H1 (cell line): ENCODE measurements around the gene ABCF2. TPM values are rescaled to one million over a fixed set of nuclear protein-coding genes. Genes with fewer than 3 reads are reported as not detected.

ENCODE experiments used
- CTCF ChIA-PET: fragments of 300-600 bp; sonication (Branson Sonifier 250); formaldehyde crosslinking; loops from one replicate; lab custom pipeline; 2021; ENCODE audit not compliant: partially characterized antibody; lab: Charles Lee
- POLR2A ChIA-PET: fragments of 300-600 bp; sonication (Branson Sonifier 250); formaldehyde crosslinking; loops from one replicate; lab custom pipeline; 2021; ENCODE audit warnings: inconsistent platforms; ENCODE audit not compliant: partially characterized antibody; lab: Charles Lee
- DNase-seq, 2 experiments: peaks; one replicate each; pipeline versions ENCODE4 v3.0.0 to v3.0.0-alpha.2; 2010 to 2022; ENCODE audit warnings: low spot score in 2 of 2, low read depth in 1 of 2, mixed read lengths in 1 of 2
- FAIRE-seq: peaks from 2 replicates; lab custom pipeline; 2011; peaks lifted over from hg19 to GRCh38; lab: Jason Lieb, UNC
- H2AFZ ChIP-seq: 2 replicates; pipeline ENCODE4 v1.8.1; 2012; ENCODE audit warnings: low read length, inconsistent platforms
- H2AK5ac ChIP-seq: 2 replicates; pipeline ENCODE4 v1.6.1; 2013; ENCODE audit warnings: low read depth, low read length
- H2BK120ac ChIP-seq: replicated peaks from 2 replicates; pipeline ENCODE3; 2013; ENCODE audit warnings: low read depth, low read length, inconsistent platforms
- H2BK12ac ChIP-seq: 2 replicates; pipeline ENCODE4 v1.6.1; 2013; ENCODE audit warnings: low read depth, low read length
- H2BK15ac ChIP-seq: 2 replicates; pipeline ENCODE4 v1.6.1; 2013; ENCODE audit warnings: low read length
- H2BK20ac ChIP-seq: 2 replicates; pipeline ENCODE4 v1.6.1; 2013; ENCODE audit warnings: low read length
- H2BK5ac ChIP-seq: 2 replicates; pipeline ENCODE4 v1.6.1; 2013; ENCODE audit warnings: low read depth, low read length
- H3K14ac ChIP-seq: 2 replicates; pipeline ENCODE4 v1.6.1; 2013; ENCODE audit warnings: inconsistent platforms; ENCODE audit not compliant: insufficient read length
- H3K18ac ChIP-seq: 2 replicates; pipeline ENCODE4 v1.6.1; 2013; ENCODE audit warnings: low read length; ENCODE audit errors: extremely low read depth
- H3K23ac ChIP-seq: 2 replicates; pipeline ENCODE4 v1.6.1; 2013; ENCODE audit warnings: inconsistent platforms; ENCODE audit not compliant: insufficient read length
- H3K23me2 ChIP-seq: 2 replicates; pipeline ENCODE4 v1.6.1; 2013; ENCODE audit warnings: low read depth, low read length
- H3K27ac ChIP-seq: 2 replicates; pipeline ENCODE4 v1.6.1; 2011; ENCODE audit warnings: low read depth, low read length, inconsistent platforms
- H3K27me3 ChIP-seq, 4 experiments: replicated peaks in 1 of 4; 1 replicate in 1 of 4; 2 replicates in 3 of 4; pipeline versions ENCODE4 v1.6.1 to v1.8.1; 2011 to 2013; ENCODE audit warnings: low read length in 3 of 4, mild to moderate bottlenecking in 3 of 4, inconsistent platforms in 2 of 4, mixed read lengths in 2 of 4, moderate library complexity in 1 of 4; ENCODE audit not compliant: control insufficient read depth in 3 of 4, insufficient read depth in 3 of 4; ENCODE audit errors: extremely low read depth in 1 of 4
- H3K36me3 ChIP-seq, 4 experiments: 2 replicates each; pipeline versions ENCODE4 v1.6.1 to v1.8.1; 2011 to 2013; ENCODE audit warnings: mild to moderate bottlenecking in 4 of 4, low read length in 3 of 4, moderate library complexity in 2 of 4, control low read depth in 1 of 4, inconsistent platforms in 1 of 4; ENCODE audit not compliant: insufficient read depth in 4 of 4, control insufficient read depth in 2 of 4
- H3K4ac ChIP-seq: replicated peaks from 2 replicates; pipeline ENCODE3; 2013; ENCODE audit warnings: low read length, low read depth, mixed read lengths, inconsistent platforms; ENCODE audit not compliant: insufficient read length
- H3K4me1 ChIP-seq, 4 experiments: replicated peaks in 1 of 4; 1 replicate in 1 of 4; 2 replicates in 3 of 4; pipeline versions ENCODE4 v1.6.1 to v1.8.1; 2011 to 2013; ENCODE audit warnings: low read length in 3 of 4, inconsistent platforms in 2 of 4, mixed read lengths in 1 of 4; ENCODE audit not compliant: insufficient read depth in 4 of 4, control insufficient read depth in 3 of 4
- H3K4me2 ChIP-seq, 2 experiments: 2 replicates each; pipeline versions ENCODE4 v1.6.1 to v1.8.1; 2011 to 2013; ENCODE audit warnings: low read depth in 2 of 2, low read length in 2 of 2, control low read depth in 1 of 2, inconsistent platforms in 1 of 2, mild to moderate bottlenecking in 1 of 2; ENCODE audit not compliant: insufficient read depth in 1 of 2
- H3K4me3 ChIP-seq, 4 experiments: fragments of 200-600, 300-600 bp in 1 of 4; sonication (generic), shearing (Covaris generic), sonication (Bioruptor Twin) in 1 of 4; 2 replicates each; pipeline versions ENCODE4 v1.5.1 to v1.8.1; 2011 to 2016; ENCODE audit warnings: low read length in 4 of 4, low read depth in 3 of 4, control low read depth in 2 of 4, inconsistent platforms in 2 of 4, mild to moderate bottlenecking in 2 of 4, mixed read lengths in 1 of 4, moderate library complexity in 1 of 4; ENCODE audit not compliant: insufficient read depth in 2 of 4; ENCODE audit errors: extremely low read depth in 1 of 4
- H3K56ac ChIP-seq: replicated peaks from 2 replicates; pipeline ENCODE3; 2013; ENCODE audit warnings: low read depth, mild to moderate bottlenecking, mixed read lengths, low read length, inconsistent platforms; ENCODE audit not compliant: insufficient read length
- H3K79me1 ChIP-seq: 2 replicates; pipeline ENCODE4 v1.6.1; 2013; ENCODE audit warnings: low read depth, low read length, control low read depth
- H3K79me2 ChIP-seq, 2 experiments: 2 replicates each; pipeline versions ENCODE4 v1.6.1 to v1.8.1; 2012 to 2013; ENCODE audit warnings: low read length in 2 of 2, mild to moderate bottlenecking in 2 of 2, inconsistent platforms in 1 of 2; ENCODE audit not compliant: insufficient read depth in 2 of 2, control insufficient read depth in 1 of 2
- H3K9ac ChIP-seq, 4 experiments: replicated peaks in 1 of 4; 1 replicate in 1 of 4; 2 replicates in 3 of 4; pipeline versions ENCODE4 v1.6.1 to v1.8.1; 2011 to 2013; ENCODE audit warnings: low read depth in 3 of 4, low read length in 3 of 4, control low read depth in 2 of 4, mild to moderate bottlenecking in 2 of 4, moderate library complexity in 2 of 4, inconsistent platforms in 1 of 4; ENCODE audit errors: extremely low read depth in 1 of 4
- H3K9me3 ChIP-seq, 2 experiments: 2 replicates each; pipeline versions ENCODE4 v1.6.1 to v1.8.1; 2012 to 2013; ENCODE audit warnings: mild to moderate bottlenecking in 2 of 2, moderate library complexity in 2 of 2, control low read depth in 1 of 2, inconsistent platforms in 1 of 2, low read depth in 1 of 2, low read length in 1 of 2, mixed read lengths in 1 of 2; ENCODE audit not compliant: insufficient read depth in 2 of 2
- H4K20me1 ChIP-seq, 2 experiments: replicated peaks in 1 of 2; 2 replicates each; pipeline versions ENCODE3 to v1.8.1; 2011 to 2013; ENCODE audit warnings: inconsistent platforms in 2 of 2, low read length in 2 of 2, mild to moderate bottlenecking in 1 of 2; ENCODE audit not compliant: insufficient read depth in 2 of 2, control insufficient read depth in 1 of 2
- H4K5ac ChIP-seq: 2 replicates; pipeline ENCODE4 v1.6.1; 2013; ENCODE audit warnings: low read length, low read depth, mixed read lengths, inconsistent platforms; ENCODE audit not compliant: insufficient read length
- H4K8ac ChIP-seq: 2 replicates; pipeline ENCODE4 v1.8.0; 2013; ENCODE audit warnings: mild to moderate bottlenecking, moderate library complexity, low read length, inconsistent platforms; ENCODE audit not compliant: insufficient read depth; ENCODE audit errors: extremely low read depth
- H4K91ac ChIP-seq: replicated peaks from 2 replicates; pipeline ENCODE3; 2013; ENCODE audit warnings: low read length, mixed read lengths, inconsistent platforms; ENCODE audit not compliant: insufficient read length
- BRCA1 ChIP-seq: IDR thresholded peaks from 2 replicates; pipeline ENCODE4 v1.6.1; 2012; ENCODE audit warnings: low read depth, low read length, improper control_type of control experiment
- CEBPB ChIP-seq: IDR thresholded peaks from 2 replicates; pipeline ENCODE4 v1.6.1; 2012; ENCODE audit warnings: low read depth, low read length
- CREB1 ChIP-seq: IDR thresholded peaks from 2 replicates; pipeline ENCODE4 v1.6.1; 2012; ENCODE audit warnings: inconsistent platforms
- EGR1 ChIP-seq: IDR thresholded peaks from 2 replicates; pipeline ENCODE4 v1.6.1; 2011; ENCODE audit warnings: low read depth, low read length, borderline replicate concordance
- JUN ChIP-seq: IDR thresholded peaks from 2 replicates; pipeline ENCODE4 v1.6.1; 2011; ENCODE audit warnings: low read depth, mild to moderate bottlenecking, improper control_type of control experiment, low read length
- MAFK ChIP-seq: IDR thresholded peaks from 2 replicates; pipeline ENCODE4 v1.6.1; 2012; ENCODE audit warnings: low read depth, mild to moderate bottlenecking, improper control_type of control experiment, low read length
- POLR2AphosphoS5 ChIP-seq: IDR thresholded peaks from 2 replicates; pipeline ENCODE4 v1.6.1; 2011; ENCODE audit warnings: low read depth, low read length
- RAD21 ChIP-seq, 2 experiments: IDR thresholded peaks in 1 of 2; conservative IDR thresholded peaks in 1 of 2; 2 replicates each; pipeline ENCODE4 v1.6.1; 2011; ENCODE audit warnings: low read depth in 2 of 2, low read length in 2 of 2, improper control_type of control experiment in 1 of 2, inconsistent platforms in 1 of 2, mild to moderate bottlenecking in 1 of 2, moderate library complexity in 1 of 2
- RXRA ChIP-seq: IDR thresholded peaks from 2 replicates; pipeline ENCODE4 v1.6.1; 2011; ENCODE audit warnings: low read depth, mild to moderate bottlenecking, low read length, moderate library complexity; ENCODE audit not compliant: insufficient read depth
- SP2 ChIP-seq: IDR thresholded peaks from 2 replicates; pipeline ENCODE4 v1.6.1; 2012; ENCODE audit warnings: mild to moderate bottlenecking, low read length, inconsistent platforms
- SUZ12 ChIP-seq: fragments of 200-600 bp; sonication (generic); IDR thresholded peaks from 2 replicates; pipeline ENCODE4 v1.6.1; 2012; ENCODE audit warnings: mild to moderate bottlenecking, inconsistent platforms, low read length, moderate library complexity, mixed read lengths
- TAF7 ChIP-seq: optimal IDR thresholded peaks from 2 replicates; pipeline ENCODE3; 2011; ENCODE audit warnings: low read depth, mild to moderate bottlenecking, inconsistent platforms, low read length, moderate library complexity, borderline replicate concordance
- WGBS, 2 experiments: shearing (Covaris generic) in 1 of 2; methylation state at CpG; one replicate each; pipeline versions ENCODE4 v1.1.6 to v1.1.7; 2013 to 2015; ENCODE audit warnings: low lambda C conversion rate in 2 of 2, mixed read lengths in 2 of 2, inconsistent platforms in 1 of 2, low coverage in 1 of 2, missing lambda C conversion rate in 1 of 2; ENCODE audit not compliant: insufficient replicate concordance in 2 of 2, insufficient coverage in 1 of 2, insufficient read length in 1 of 2; ENCODE audit errors: extremely low coverage in 1 of 2, missing lambda C conversion rate in 1 of 2; 5-methylcytosine and 5-hydroxymethylcytosine counted together
- polyA plus RNA-seq, 7 experiments: library from polyadenylated mRNA; depleted of rRNA in 3 of 7; stranded (reverse) in 5 of 7; unstranded in 2 of 7; fragments of >200 nt in 5 of 7; fragments of 200-250 nt in 2 of 7; gene quantifications; 1 replicate in 5 of 7; 2 replicates in 1 of 7; 4 replicates in 1 of 7; pipeline versions ENCODE4 v1.2.1 to v1.2.3, GENCODE V29; 2011 to 2013; ENCODE audit warnings: missing spikeins in 2 of 7, mixed read lengths in 2 of 7
- total RNA-seq: library from RNA; stranded (reverse); fragmentation: NEBNext Ultra II Directional; extraction: Animal tissue kit (Norgen Biotek cat#: 25700); gene quantifications from 2 replicates; pipeline ENCODE4 v1.2.1, GENCODE V29; 2021
- TF ChIP-seq, protein P1 (sequence below): IDR thresholded peaks from 2 replicates; pipeline ENCODE4 v1.6.1; 2011; ENCODE audit warnings: low read length, improper control_type of control experiment

ABCF2 gene
- total and polyA plus RNA-seq, 2 of the 8 experiments (the other 6 are each of a cell fraction or from before 2014, with no cell fraction given): 28.0 to 55.0 TPM

DNA sequence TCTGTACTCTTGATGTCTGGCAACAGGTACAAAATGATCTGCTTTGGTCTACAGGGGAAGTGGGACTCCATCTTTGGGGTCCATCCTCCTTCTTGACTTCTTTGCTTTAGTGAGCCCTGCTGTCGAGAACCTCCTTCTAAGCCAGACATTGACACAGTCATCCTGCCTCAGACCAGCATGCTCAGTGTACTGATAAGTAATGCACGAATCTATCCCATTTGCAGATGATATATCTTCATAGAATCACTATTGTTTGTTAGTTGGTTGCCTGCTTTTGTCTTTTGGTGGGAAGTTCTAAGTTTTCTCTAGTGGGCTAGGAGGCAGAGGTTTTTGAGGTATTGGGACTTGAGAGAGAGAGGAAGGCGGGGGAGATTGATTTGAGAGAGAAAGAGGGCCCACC, 25.7 kb downstream of the ABCF2 start:
- no peak overlapping the region for H3K14ac ChIP-seq
- no peak overlapping the region for H3K4me3 ChIP-seq
- H2BK120ac ChIP-seq: no peak overlapping the region
- H2BK20ac ChIP-seq: no peak overlapping the region
- no peak overlapping the region for H3K4ac ChIP-seq
- FAIRE-seq (no peak), DNase-seq (no peak)
- H3K27ac ChIP-seq: no peak overlapping the region
- no peaks in the 10 kb centered on the region for H3K9me3 ChIP-seq
- H3K4me2 ChIP-seq: no peak overlapping the region
- H4K20me1 ChIP-seq: no peaks in the 10 kb centered on the region
- H3K18ac ChIP-seq: no peak overlapping the region
- no peak overlapping the region for H4K91ac ChIP-seq
- no peak overlapping the region for H3K23ac ChIP-seq
- H3K36me3 ChIP-seq: no peaks in the 10 kb centered on the region
- H2AK5ac ChIP-seq: no peak overlapping the region
- H4K8ac ChIP-seq: no peak overlapping the region
- peaks cover 5% of the 10 kb centered on the region; the same call in 1 of the 2 replicates for H3K23me2 ChIP-seq
- peaks cover 0 to 9% (median 1%) of the 10 kb centered on the region in 4 experiments; a peak in 3 of 7 replicates for H3K4me1 ChIP-seq
- H2BK5ac ChIP-seq: no peak overlapping the region
- H4K5ac ChIP-seq: no peak overlapping the region
- H3K56ac ChIP-seq: no peak overlapping the region
- no peaks in the 10 kb centered on the region for H3K79me2 ChIP-seq
- no peaks in the 10 kb centered on the region for H3K79me1 ChIP-seq
- no peak overlapping the region for H2BK15ac ChIP-seq
- H2BK12ac ChIP-seq: no peak overlapping the region
- H2AFZ ChIP-seq: no peak overlapping the region
- CTCF ChIA-PET: interaction anchor here (1.6 kb wide), 1 partner anchor 8 kb away, joined by 3 read pairs; no protein-coding TSS in a partner anchor
- POLR2A ChIA-PET: interaction anchor here (0.6 to 2.4 kb wide), 2 partner anchors 9 to 102 kb away, joined by 3 to 13 read pairs; partner anchors contain the start of gene H2BK1
- no peak for TF ChIP-seq SP2
- TF ChIP-seq CEBPB: no peak
- TF ChIP-seq EGR1: no peak
- TF ChIP-seq JUN: no peak
- no peak for TF ChIP-seq BRCA1
- TF ChIP-seq POLR2AphosphoS5: no peak
- no peak for TF ChIP-seq RXRA
- TF ChIP-seq RAD21 (IDR thresholded peaks at IDR 0.05 in 1 of 2, conservative IDR thresholded peaks at IDR 0.05 in 1 of 2; ENCODE audit: low read depth in 2 of 2, low read length in 2 of 2): no peak
- no peak for TF ChIP-seq MAFK
- TF ChIP-seq, protein P1, sequence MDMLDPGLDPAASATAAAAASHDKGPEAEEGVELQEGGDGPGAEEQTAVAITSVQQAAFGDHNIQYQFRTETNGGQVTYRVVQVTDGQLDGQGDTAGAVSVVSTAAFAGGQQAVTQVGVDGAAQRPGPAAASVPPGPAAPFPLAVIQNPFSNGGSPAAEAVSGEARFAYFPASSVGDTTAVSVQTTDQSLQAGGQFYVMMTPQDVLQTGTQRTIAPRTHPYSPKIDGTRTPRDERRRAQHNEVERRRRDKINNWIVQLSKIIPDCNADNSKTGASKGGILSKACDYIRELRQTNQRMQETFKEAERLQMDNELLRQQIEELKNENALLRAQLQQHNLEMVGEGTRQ: no peak
- no peak for TF ChIP-seq TAF7
- TF ChIP-seq CREB1: no peak
- TF ChIP-seq SUZ12: no peak
- no peak overlapping the region for H3K9ac ChIP-seq
- peaks cover 0 to 3% (median 1%) of the 10 kb centered on the region in 4 experiments; a peak in 2 of 7 replicates for H3K27me3 ChIP-seq
- 77% methylated on average over 3 of the region's 3 CpGs; no CpG with 5 or more reads in 1 of the 2 experiments for WGBS, 2 experiments
